ENCODE measurements around the gene DNAJB6. TPM values are rescaled to one million over a fixed set of nuclear protein-coding genes. Genes with fewer than 3 reads are reported as not detected.
A peak's percentile ranks its signal among the peaks of the same experiment; 100 is the strongest.

The DNAJB6 gene
- total and polyA plus RNA-seq, 12 donors: 38.4 to 195 (median 80.4) TPM

DNA sequence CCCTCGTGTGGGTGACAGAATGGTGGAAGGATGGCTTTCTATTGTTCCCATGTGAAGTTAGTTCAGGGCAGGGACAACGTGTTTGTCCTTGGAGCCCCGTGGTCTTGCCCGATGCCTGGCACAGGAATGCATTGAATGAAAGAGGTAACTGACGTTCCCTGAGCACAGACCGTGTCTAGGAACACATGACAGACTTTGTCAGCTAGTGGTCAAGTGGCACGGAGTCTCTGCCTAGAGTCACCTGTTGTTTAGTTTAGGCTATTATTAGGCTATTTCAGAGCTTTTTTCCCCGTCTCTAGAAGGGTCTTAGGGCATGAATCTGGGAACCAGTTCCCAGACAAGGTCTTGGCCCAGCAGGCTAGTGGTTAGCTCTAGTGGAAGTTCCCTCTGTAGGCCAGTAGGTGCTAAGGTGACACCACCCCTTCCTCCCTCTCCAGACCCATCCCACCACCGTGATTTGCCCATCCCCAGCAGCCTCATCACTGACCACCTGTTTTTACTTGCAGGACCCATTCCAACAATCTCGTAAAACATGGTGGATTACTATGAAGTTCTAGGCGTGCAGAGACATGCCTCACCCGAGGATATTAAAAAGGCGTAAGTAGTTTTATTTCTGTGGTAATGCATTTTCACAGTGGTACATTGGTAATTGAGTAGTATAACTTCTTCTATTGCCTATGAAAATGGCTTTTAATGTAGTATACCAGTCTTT is 21.4 kb downstream of the DNAJB6 start:
- peak in 3 of 7 donors; percentile 36 to 51 (median 49) for DNase-seq
- TF ChIP-seq CTCF (IDR thresholded peaks at IDR 0.05): no peak
- no peak for TF ChIP-seq POLR2A (IDR thresholded peaks at IDR 0.05)
- H3K36me3 ChIP-seq (replicated peaks in 1 of 2): peaks cover 0 to 35% of the 10 kb centered on the region in 2 donors
- H3K9me3 ChIP-seq (replicated peaks in 1 of 3): no peaks in the 10 kb centered on the region
- intact Hi-C loops (cut with DNase I): no loop called here
- no peak overlapping the region for H3K27ac ChIP-seq
- 61 to 77% (median 71%) methylated on average over 10 to 13 of the region's 13 CpGs for WGBS, 4 donors
- H3K4me3 ChIP-seq: no peak overlapping the region
- H3K27me3 ChIP-seq: no peaks in the 10 kb centered on the region
- H3K4me1 ChIP-seq (replicated peaks in 1 of 2): peaks cover 15 to 47% of the 10 kb centered on the region in 2 donors

DNA sequence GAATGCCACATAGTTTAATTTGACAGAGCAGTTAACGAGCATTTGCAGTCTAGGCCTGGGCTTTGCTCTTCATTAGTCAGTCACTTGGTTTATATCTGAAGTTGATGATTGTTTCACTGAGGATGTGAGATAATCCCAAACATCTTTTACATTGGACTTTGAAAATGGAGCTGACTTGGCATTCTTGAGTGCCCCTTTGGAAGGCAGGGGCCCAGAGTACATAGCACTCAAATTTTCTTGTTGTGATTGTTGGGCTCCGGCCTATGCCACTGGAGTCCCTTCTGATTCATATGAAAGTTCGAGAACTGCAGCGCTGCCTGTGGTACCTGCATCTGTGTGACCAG is 21.9 kb downstream of the DNAJB6 start:
- no peak for TF ChIP-seq CTCF (IDR thresholded peaks at IDR 0.05)
- TF ChIP-seq POLR2A (IDR thresholded peaks at IDR 0.05): no peak
- Histone ChIP-seq H3K4me3 (no peak overlapping the region), H3K27ac (no peak overlapping the region), H3K4me1 (replicated peaks in 1 of 2) (peaks cover 15 to 50% of the 10 kb centered on the region in 2 donors), H3K36me3 (replicated peaks in 1 of 2) (peaks cover 0 to 40% of the 10 kb centered on the region in 2 donors), H3K9me3 (replicated peaks in 1 of 3) (no peaks in the 10 kb centered on the region), H3K27me3 (no peaks in the 10 kb centered on the region)
- WGBS, 4 donors: 74 to 96% (median 90%) methylated on average over 3 to 4 of the region's 4 CpGs
- no peak for DNase-seq
- intact Hi-C loops (cut with DNase I): no loop called here

DNA sequence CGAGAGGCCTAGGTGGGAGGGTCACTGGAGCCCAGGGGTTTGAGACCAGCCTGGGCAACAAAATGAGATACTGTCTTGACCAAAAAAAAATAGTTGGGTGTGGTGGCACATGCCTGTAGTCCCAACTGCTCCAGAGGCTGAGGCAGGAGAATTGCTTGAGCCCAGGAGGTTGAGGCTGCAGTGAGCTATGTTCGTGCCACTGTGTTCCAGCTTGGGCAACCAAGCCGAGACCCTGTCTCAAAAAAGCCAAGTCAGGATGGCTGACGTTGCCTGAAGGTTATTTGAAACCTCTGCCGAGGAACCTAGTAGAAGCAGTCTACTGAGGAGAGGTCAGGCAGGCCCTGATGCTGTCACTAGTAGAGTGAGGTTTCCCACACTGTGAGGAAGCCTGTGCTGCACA is 22.8 kb downstream of the DNAJB6 start:
- H3K27me3 ChIP-seq: no peaks in the 10 kb centered on the region
- no peaks in the 10 kb centered on the region for H3K9me3 ChIP-seq (replicated peaks in 1 of 3)
- TF ChIP-seq CTCF (IDR thresholded peaks at IDR 0.05): no peak
- TF ChIP-seq POLR2A (IDR thresholded peaks at IDR 0.05): no peak
- peaks cover 0 to 45% of the 10 kb centered on the region in 2 donors for H3K36me3 ChIP-seq (replicated peaks in 1 of 2)
- no peak overlapping the region for H3K27ac ChIP-seq
- peaks cover 15 to 50% of the 10 kb centered on the region in 2 donors for H3K4me1 ChIP-seq (replicated peaks in 1 of 2)
- DNase-seq: no peak
- 82 to 86% (median 85%) methylated on average over 5 of the region's 5 CpGs for WGBS, 4 donors
- intact Hi-C loops (cut with DNase I): no loop called here
- H3K4me3 ChIP-seq: no peak overlapping the region

DNA sequence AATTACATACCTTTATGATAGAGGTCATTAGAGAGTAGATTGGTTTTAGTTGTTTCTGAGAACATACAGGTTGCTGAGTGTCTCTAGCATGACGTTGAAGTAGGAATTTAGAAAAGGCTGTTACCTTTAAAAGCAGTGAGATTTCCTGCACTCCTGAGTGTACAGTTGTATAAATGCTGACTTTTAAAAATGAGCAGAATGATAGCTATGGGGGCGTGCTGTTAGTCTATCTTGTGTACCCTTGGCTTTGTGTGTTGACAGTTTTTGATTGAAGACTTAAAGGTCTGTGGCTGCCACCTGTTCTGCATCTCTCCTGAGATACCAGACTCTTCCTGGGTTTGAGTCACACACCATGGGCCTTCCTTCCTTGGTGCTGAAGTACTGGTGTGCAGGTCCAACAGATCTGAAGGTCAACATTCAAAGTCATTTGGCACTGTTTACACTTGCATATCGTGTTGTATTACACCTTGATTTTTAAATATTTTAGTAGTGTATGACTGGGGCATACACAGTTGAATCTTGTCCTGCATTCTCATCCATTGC is 23.8 kb downstream of the DNAJB6 start:
- 63 to 78% (median 67%) methylated on average over 3 of the region's 3 CpGs for WGBS, 4 donors
- Histone ChIP-seq H3K27me3 (no peaks in the 10 kb centered on the region), H3K36me3 (replicated peaks in 1 of 2) (peaks cover 0 to 52% of the 10 kb centered on the region in 2 donors), H3K4me3 (no peak overlapping the region), H3K27ac (no peak overlapping the region), H3K4me1 (replicated peaks in 1 of 2) (peaks cover 10 to 42% of the 10 kb centered on the region in 2 donors), H3K9me3 (replicated peaks in 1 of 3) (no peaks in the 10 kb centered on the region)
- TF ChIP-seq CTCF (IDR thresholded peaks at IDR 0.05): no peak
- no peak for TF ChIP-seq POLR2A (IDR thresholded peaks at IDR 0.05)
- intact Hi-C loops (cut with DNase I): no loop called here
- DNase-seq: no peak
